Muscle of back (tissue), 11 donors: ENCODE measurements around the gene KNSTRN. TPM values are rescaled to one million over a fixed set of nuclear protein-coding genes. Genes with fewer than 3 reads are reported as not detected.
A peak's percentile ranks its signal among the peaks of the same experiment; 100 is the strongest.

ENCODE experiments used
- DNase-seq, 3 donors: peaks; one replicate each; pipeline versions ENCODE4 v3.0.0 to v3.0.0-alpha.2; 2013
- polyA plus RNA-seq, 10 donors: library from polyadenylated mRNA; unstranded; fragments of 120-200 nt; gene quantifications; one replicate each; pipeline ENCODE4 v1.2.1, GENCODE V29; 2013; ENCODE audit not compliant: insufficient read length in 10 of 10

The KNSTRN gene
- polyA plus RNA-seq, 10 donors: 15.5 to 26.2 (median 21.7) TPM

DNA sequence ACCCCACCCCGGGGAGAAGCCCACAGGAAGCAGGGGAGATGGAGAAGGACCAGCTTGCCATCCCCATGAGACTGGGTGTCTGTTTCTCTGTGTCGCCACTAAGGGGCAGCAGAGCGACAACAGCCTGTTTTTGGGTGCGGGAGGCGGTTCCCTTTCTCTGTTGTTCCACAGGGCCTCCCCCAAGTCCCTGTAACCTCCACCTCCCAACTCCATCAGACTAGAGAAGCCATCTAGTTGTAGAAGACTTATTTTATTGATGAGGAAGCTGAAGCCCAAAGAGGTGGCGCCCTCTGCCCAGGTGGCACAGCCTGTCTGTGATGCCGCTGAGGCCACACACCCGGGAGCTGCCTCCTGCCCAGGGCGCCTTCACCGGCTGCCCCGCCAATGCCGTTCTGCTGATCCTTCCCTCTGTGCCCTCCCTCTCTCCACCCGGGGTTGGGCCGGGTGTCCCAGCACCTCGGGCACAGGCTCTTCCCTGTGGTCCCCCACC, 37.8 kb upstream of the KNSTRN start:
- DNase-seq: peak in 1 of 3 donors; percentile 54

GRCh38 chr15:40345225-40345866, 37.2 kb upstream of the KNSTRN start:
- DNase-seq: no peak

DNA sequence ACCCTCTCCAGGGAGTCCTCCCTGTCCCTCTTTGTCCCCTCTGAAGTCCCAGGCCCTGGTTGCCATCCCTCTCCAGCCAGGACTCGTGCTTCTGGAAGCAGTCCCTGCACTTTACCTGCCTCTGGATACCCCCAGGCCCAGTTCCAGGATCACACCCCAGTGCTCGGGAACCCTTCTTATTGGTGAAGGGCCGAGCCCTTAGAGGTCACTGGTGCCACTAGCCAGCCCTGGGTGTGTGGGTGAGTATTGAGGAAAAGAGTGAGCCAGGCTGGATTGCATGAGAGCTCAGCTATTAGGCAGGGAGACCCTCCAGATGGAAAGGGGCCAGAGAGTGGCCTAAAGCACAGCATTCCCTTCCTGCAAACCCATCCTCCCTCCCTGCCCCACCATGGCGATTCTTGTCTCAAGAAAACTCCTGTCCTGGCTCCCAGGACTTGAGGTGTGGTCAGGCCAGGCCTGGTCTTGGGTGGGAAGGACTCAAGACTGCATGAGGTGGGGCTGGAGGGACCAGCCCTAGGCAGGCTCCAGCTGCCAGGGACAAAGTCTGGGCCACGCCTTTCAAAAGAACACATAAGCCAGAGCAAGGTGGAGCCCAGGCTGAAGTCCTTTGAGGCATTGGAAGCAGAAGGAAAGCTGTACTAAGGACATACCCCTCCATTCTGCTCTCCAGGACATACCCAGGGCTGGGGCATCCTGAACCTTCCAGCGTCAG, 36.5 kb upstream of the KNSTRN start:
- DNase-seq: no peak

GRCh38 chr15:40346579-40347558, 35.7 kb upstream of the KNSTRN start:
- DNase-seq: no peak

- DNase-seq: no peak
Measured at GRCh38 chr15:40347559-40348473, 34.7 kb upstream of the KNSTRN start.

GRCh38 chr15:40348474-40348870, 34.0 kb upstream of the KNSTRN start:
- DNase-seq: no peak

DNA sequence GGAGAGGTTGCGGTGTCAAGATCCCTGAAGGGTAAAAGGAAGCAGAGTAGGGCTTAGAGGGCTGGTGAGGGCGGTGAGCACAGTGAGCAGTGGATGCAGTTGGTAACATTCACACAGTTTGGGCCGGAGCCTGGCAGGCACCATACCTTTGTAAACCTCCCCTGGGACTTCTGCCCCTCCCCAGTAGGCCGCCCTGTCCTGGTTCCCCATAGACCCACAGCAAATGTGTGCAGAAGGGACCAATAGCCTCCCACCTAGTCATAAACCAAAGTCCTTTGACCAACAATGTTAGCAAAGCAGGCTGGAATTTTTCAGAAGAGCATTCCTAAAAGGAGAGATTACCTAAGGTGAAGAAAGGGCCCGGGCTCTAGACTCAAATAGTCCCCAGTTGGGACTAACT, 33.4 kb upstream of the KNSTRN start:
- DNase-seq: no peak

DNA sequence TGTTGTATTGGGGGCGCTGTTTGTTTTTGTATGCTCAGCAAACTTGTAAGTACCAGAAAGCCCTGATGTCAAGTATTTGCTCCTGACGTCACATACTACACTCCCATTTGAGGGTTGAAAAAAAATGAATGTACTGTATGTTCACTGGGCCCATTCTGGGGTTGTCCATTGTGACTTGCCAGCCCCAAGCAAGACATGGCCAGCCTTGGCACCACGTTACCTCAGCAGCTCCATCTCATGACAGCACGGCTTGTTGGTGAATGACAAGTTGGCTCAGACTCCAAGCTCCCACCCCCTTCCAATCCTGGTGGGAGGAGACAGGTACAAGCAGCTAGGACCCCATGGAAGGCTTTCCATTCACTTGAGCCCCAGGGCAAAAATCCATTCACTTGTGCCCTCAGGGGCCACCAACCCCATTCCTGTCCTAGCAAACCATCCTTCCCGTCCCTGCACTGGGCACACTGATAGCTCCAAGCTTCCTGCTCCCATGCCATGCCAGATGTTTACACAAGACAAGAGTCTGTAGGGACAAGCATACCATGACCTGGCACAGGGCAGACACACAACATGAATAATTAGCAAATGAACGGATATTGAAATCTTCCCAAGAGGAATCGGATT, 30.1 kb upstream of the KNSTRN start:
- no peak for DNase-seq

- no peak for DNase-seq
Measured at GRCh38 chr15:40353697-40354096, 28.8 kb upstream of the KNSTRN start.

- DNase-seq: peak in 2 of 3 donors; percentile 56 to 76
Measured at GRCh38 chr15:40354408-40355171, 27.9 kb upstream of the KNSTRN start.

- no peak for DNase-seq
Measured at GRCh38 chr15:40355976-40356585, 26.4 kb upstream of the KNSTRN start.

DNA sequence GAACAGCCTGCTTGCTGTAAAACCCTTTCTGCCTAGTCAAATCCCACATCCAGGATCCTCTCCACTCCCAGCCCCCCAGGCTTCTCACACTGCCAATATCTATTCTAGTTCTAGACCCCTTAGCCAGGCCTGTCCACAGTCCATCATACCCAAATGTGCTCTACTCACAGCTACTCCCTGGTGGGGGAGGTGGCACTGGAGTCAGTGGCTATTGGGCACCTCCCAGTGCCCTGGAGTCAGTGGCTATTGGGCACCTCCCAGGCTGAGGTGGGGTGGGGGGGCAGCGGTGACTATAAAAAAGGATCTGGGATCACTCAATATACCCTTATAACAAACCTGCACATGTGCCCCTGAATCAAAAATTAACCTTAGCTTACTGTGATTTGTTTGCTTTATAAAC, 25.3 kb upstream of the KNSTRN start:
- DNase-seq: no peak

DNA sequence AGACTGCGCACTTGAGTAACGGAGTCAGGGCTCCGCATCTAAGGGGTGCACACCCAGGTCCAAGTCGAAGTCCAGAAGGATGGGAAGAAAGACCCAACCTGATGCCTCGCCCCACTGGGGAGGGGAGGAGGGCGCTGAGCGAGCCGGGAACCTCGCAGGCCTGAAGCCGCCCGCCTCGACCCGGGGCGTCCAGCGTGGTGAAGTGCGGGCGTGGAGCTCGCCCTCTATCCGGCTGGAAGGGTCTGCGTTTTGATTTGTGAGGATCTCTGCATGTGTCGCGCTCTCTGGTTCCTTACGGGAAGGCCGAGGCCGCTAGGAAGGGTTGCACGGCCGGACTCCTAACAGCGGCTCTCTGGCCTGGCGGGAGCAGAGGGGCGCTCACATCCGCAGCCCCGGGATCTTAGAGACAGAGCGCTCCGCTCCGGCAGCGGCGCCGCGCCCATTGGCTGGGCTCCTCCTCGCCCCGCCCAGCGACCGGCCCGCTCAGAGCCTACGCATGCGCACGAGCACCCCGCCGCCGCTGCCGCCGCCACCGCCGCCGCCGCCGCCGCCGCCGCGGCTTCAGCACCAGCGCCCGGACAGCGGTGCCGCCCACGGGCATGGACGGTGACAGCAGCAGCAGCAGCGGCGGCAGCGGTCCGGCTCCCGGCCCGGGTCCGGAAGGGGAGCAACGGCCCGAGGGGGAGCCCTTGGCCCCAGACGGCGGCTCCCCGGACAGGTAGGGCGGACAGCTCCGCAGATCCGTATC, 24.6 kb upstream of the KNSTRN start, which contains the start of gene DISP2:
Gene DISP2 (plus strand): TSS at position 497 of the 748 bp plus-strand sequence. CDS start 103 bp downstream, at position 600.
- peak; percentile 78 to 94 (median 88) for DNase-seq

- no peak for DNase-seq
Measured at GRCh38 chr15:40358471-40359353, 23.8 kb upstream of the KNSTRN start.

GRCh38 chr15:40360015-40360414, 22.5 kb upstream of the KNSTRN start:
- DNase-seq: no peak

DNA sequence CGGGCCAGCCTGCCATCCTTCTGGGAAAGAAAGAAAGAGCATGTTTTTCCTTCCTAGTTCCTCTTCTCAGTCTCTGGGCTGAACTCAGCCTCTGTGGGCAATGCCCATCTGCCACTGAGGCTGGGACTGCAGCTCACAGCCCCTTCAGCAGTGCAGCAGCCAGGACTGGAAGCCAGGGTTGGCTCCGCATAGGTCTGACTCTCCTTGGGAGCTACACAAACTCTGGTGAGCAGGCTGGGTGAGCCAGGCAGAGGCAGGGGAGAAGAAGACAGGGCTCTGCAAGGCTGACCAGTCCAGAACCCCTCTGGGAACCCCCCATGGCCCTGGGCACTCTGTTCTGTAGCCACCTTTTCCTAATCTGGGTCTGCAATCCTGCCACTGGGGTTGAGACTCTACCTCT, 20.9 kb upstream of the KNSTRN start:
- no peak for DNase-seq

DNA sequence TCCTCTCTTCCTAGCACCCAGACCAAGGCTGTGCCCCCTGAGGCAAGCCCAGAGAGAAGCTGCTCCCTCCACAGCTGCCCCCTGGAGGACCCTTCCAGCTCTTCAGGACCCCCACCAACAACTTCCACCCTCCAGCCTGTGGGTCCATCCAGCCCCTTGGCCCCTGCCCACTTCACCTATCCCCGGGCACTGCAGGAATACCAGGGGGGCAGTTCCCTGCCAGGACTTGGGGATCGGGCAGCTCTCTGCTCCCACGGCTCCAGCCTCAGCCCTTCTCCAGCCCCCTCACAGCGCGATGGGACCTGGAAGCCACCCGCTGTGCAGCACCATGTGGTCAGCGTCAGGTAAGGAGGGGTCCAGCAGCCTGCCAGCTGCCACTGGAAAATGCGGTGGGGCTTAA, 18.9 kb upstream of the KNSTRN start:
- no peak for DNase-seq
